Measurements from ENCODE around the gene FOXL3.

DNA sequence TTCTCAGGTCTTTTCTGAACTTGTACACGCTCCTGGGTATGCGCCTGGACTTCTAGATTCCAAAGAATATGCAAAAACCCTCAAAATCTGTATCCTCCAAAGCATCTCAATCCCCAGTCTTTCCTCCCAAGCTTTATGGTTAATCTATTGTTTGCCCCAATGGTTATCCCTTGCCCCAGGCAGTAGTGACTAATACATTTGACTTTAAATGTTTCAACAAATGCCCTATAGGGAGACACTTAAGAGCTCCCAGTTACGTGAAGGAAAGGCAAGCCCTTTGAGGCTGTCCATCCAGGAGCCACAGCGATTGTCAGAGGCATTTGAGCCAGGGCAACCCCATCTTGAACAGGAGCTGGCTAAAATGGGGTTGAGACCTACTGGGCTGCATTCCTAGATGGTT is 12.7 kb upstream of the FOXL3 start:
- TF ChIP-seq, protein P1, sequence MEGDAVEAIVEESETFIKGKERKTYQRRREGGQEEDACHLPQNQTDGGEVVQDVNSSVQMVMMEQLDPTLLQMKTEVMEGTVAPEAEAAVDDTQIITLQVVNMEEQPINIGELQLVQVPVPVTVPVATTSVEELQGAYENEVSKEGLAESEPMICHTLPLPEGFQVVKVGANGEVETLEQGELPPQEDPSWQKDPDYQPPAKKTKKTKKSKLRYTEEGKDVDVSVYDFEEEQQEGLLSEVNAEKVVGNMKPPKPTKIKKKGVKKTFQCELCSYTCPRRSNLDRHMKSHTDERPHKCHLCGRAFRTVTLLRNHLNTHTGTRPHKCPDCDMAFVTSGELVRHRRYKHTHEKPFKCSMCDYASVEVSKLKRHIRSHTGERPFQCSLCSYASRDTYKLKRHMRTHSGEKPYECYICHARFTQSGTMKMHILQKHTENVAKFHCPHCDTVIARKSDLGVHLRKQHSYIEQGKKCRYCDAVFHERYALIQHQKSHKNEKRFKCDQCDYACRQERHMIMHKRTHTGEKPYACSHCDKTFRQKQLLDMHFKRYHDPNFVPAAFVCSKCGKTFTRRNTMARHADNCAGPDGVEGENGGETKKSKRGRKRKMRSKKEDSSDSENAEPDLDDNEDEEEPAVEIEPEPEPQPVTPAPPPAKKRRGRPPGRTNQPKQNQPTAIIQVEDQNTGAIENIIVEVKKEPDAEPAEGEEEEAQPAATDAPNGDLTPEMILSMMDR (tag by site-specific recombination; IDR thresholded peaks at IDR 0.05), result no peak
- TF ChIP-seq, protein P2, sequence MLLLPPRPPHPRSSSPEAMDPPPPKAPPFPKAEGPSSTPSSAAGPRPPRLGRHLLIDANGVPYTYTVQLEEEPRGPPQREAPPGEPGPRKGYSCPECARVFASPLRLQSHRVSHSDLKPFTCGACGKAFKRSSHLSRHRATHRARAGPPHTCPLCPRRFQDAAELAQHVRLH (tag by site-specific recombination; IDR thresholded peaks at IDR 0.05), result no peak
- TF ChIP-seq GLIS2 (tag by site-specific recombination; IDR thresholded peaks at IDR 0.05) (no peak), YY1 (tag by site-specific recombination; IDR thresholded peaks at IDR 0.05) (no peak), ZBTB17 (tag by site-specific recombination; IDR thresholded peaks at IDR 0.05) (no peak), KLF7 (tag by site-specific recombination; IDR thresholded peaks at IDR 0.05; ENCODE audit: borderline replicate concordance) (no peak), ZNF174 (tag by site-specific recombination; IDR thresholded peaks at IDR 0.05) (no peak), SP2 (tag by site-specific recombination; IDR thresholded peaks at IDR 0.05) (no peak), OSR2 (tag by site-specific recombination; IDR thresholded peaks at IDR 0.05) (no peak), ZNF785 (tag by site-specific recombination; IDR thresholded peaks at IDR 0.05) (no peak), ZNF140 (tag by site-specific recombination; IDR thresholded peaks at IDR 0.05) (no peak), HOXA7 (CRISPR knock-in tag; IDR thresholded peaks at IDR 0.05; ENCODE audit: borderline replicate concordance) (no peak), ZNF747 (tag by site-specific recombination; IDR thresholded peaks at IDR 0.05) (no peak), ZNF621 (tag by site-specific recombination; IDR thresholded peaks at IDR 0.05) (no peak)
